SHP77 treated with DMSO at 0.1 percent for 48 hours (cell line): Measurements from ENCODE around the gene PCNT.
"Not testable (repeated sequence)": the region's sequence is repeated elsewhere in the genome, so short reads cannot be mapped to it uniquely, and the experiment has no call there.

Experiments
- DNase-seq: peaks from one replicate; lab custom pipeline; 2025; lab: John Stamatoyannopoulos, UW

The PCNT gene

GRCh38 chr21:46361176-46361575, 37.2 kb downstream of the PCNT start:
- no peak for DNase-seq

DNA sequence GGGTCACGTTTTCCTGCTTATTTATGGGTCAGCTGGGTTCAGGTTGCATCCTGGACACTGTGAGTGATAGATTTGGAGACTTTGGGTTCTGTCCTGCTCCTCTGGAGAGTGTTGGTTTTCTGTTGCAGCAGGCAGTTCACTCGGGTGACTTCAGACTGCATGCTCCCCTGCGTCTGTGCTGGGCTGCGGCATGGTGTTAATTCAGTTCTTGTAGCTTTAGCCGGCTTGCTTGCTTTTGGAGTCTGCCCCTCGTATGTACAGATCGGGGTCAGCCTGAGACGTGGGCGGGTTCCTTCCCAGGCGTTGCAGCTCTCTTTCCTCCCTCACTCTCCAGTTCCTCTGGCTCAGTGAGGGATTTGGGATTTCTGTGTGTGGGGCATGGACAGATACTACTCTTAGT, 38.0 kb downstream of the PCNT start:
- DNase-seq, result no peak

DNA sequence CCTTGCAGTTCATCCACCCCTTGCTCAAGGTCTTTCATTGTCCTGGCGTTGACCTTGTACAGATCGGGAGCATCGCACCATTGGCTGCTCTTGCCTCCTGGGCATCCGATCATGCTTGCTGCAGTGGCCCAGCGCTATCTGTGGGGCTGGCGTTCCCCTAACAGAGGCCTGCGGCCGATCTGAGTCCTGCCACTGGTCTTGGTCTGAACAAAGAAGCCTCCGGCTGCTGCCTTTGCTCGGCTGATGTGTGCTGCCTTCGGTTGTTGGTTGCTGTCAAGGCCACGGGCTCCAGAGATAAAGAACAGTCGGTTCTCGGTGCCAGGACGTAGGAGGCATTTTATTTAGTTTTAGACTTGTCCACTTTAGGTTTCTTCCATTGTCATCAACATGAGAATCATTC, 39.0 kb downstream of the PCNT start:
- no peak for DNase-seq

GRCh38 chr21:46363698-46364097, 39.7 kb downstream of the PCNT start:
- DNase-seq, result no peak

DNA sequence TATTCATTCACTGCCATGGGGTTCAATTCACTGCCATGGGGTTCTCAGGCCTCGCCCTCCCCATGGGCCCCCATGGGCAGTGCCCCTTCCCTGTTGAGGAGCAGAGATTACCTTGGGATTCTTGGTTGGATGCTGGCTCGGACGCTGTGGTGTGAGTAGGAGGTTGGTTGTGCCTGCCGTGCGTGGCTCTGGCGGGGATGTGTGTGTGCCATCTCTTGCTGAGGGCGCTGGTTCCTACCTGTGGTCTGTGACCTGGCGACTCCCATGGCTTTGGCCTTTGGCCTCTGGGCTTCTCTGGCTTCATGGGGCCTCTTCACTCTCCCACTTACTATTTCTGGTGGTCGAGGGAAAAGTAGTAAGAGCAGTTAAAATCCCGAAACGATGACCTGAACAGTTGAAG, 42.1 kb downstream of the PCNT start:
- DNase-seq, result no peak

DNA sequence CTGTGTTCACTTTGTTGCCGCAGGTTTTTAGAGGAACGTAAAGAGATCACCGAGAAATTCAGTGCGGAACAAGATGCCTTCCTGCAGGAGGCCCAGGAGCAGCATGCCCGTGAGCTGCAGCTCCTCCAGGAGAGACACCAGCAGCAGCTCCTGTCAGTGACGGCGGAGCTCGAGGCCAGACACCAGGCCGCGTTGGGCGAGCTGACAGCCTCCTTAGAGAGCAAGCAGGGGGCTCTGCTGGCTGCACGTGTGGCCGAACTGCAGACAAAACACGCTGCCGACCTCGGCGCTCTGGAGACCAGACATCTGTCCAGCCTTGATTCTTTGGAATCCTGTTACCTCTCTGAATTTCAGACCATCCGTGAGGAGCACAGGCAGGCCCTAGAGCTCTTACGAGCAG, 42.6 kb downstream of the PCNT start:
- no peak for DNase-seq

DNA sequence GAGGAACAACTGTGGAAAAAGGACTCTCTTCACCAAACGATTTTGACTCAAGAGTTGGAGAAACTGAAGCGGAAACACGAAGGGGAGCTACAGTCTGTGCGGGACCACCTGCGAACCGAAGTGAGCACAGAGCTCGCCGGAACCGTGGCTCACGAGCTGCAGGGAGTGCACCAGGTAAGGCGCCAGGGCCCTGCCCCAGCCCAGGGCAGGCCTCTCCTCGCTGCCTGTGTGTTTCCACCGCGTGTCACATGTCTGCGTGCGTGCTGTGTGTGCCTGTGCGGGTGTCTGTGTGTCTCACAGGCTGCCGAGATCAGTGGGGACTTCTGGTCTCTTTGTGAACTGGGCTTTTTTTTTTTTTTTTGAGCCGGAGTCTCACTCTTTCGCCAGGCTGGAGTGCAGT, 43.0 kb downstream of the PCNT start:
- DNase-seq, result no peak

GRCh38 chr21:46368533-46369285, 44.8 kb downstream of the PCNT start:
- DNase-seq, result no peak

- DNase-seq, result no peak
Measured at GRCh38 chr21:46369520-46370235, 45.7 kb downstream of the PCNT start.

DNA sequence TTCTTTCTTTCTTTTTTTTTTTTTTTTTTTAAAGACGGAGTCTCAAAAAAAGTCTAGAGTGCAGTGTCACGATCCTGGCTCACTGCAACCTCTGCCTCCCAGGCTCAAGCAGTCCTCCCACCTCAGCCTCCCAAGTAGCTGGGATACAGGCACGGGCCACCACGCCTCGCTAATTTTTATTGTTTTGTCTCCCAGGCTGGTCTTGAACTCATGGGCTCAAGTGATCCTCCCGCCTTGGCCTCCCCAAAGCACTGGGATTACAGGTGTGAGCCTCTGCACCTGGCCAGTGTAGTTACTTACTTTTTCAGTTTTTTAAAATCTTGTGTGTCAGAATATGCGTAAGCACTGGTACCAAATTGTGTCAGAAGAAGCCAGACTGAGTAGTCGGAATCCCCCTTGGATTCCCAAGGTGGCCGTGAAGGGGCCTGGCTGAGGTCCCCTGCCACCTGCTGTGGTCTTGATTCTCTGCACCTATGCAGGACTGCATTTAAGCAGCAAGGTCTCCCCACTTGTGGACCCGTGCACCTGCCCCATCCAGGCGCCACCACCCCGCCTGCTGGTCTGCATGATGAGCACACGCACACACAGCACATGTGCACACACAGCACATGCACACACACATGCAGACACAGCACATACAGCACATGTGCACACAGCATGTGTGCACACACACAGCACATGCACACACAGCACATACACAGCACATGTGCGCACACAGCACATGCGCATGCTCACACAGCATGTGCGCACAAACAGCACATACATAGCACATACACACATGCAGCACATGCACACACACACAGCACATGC, 47.5 kb downstream of the PCNT start:
- DNase-seq, result no peak

DNA sequence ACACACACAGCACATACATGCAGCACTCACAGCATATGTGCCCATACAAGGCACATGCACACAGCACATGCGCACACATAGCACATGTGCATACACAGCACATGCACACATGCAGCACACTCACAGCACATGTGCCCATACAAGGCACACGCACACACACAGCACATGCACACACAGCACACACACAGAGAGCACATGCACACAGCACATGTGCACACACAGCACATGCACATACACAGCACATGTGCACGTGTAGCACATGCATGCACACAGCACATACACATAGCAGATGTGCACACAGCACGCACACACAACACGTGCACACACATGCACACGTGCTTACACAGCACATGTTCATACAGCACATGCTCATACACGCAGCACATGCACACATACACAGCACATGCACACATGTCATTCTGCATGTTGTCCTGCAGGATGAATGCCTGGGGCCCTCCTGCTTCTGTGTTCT, 48.1 kb downstream of the PCNT start:
- DNase-seq, result no peak

DNA sequence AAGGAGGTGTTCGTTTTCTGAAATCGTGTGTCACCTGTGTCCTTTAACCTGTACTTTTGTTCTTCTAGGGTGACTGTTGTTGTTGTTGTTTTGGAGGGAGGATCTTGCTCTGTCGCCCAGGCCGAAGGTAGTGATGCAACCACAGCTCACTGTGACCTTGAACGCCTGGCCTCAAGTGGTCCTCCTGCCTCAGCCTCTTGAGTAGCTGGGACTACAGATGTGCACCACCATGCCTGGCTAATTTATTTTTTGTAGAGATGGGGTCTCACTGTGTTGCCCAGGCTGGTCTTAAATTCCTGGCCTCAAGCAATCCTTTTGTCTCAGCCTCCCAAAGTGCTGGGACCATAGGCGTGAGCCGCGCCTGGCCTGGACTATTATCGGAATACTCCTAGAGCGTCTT, 49.0 kb downstream of the PCNT start:
- not testable (repeated sequence) for DNase-seq

DNA sequence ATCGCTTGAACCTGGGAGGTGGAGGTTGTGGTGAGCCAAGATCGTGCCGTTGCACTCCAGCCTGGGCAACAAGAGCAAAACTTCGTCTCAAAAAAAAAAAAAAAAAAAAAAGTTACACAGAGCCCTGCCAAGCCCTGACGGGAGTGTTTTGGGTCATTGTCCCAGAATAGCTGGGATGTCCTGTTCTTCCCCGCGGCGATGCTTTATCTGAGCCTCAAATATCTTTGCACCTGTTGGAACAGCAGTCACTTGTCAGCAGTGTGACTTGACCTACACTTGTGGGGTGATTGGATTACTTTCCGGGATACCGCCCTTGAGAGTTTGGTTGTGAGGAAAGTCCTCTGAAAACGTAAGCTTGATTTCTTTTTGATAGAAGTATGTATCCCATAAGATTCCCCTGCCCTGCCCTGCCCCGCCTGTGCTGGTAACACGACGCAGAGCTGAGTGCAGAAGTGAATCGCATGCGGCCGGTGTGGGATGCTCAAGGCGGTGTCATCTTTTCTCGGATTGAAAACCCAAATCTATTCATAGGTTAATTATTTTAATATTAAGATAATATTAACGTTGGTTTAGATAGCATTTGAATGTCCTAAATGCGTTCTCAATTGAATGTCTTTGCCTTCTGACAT, 50.9 kb downstream of the PCNT start:
- no peak for DNase-seq

GRCh38 chr21:46375560-46376230, 51.7 kb downstream of the PCNT start:
- no peak for DNase-seq

GRCh38 chr21:46376231-46376628, 52.3 kb downstream of the PCNT start:
- no peak for DNase-seq

GRCh38 chr21:46376856-46377453, 53.0 kb downstream of the PCNT start:
- no peak for DNase-seq

DNA sequence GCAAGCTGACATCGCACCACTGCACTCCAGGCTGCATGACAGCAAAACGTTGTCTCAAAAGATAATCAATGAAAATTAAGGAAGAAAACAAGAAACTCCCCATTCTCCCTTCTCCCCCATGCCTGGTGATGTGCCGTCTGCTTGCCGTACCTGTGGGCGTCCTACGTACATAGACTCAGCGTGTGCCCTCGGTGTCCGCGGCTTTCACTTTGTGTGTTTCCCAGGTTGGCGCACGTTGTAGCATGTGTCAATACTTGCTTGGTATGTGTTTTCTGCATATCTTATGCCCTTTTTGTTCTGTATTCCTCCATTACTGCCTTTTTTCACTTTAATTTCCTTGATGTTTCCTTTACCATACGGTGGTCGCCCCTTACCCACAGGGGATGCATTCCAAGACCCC, 53.8 kb downstream of the PCNT start:
- no peak for DNase-seq

GRCh38 chr21:46379105-46379504, 55.1 kb downstream of the PCNT start:
- DNase-seq, result no peak

- DNase-seq, result no peak
Measured at GRCh38 chr21:46379691-46380090, 55.7 kb downstream of the PCNT start.

DNA sequence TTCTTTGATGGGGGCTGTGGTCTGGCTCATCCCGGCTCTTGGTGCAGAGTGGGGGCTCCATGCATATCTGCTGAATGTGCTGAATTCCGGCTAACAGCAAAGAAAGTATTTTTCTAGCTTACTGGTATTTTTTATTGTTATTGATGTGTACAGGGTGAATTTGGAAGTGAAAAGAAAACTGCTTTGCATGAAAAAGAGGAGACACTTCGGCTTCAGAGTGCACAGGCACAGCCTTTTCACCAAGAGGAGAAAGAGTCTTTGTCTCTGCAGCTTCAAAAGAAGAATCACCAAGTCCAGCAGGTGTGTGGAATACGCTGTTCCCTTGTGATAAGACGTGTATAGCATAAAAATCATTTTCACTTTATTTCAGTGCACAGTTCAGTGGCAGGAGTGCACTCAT, 57.6 kb downstream of the PCNT start:
- no peak for DNase-seq

GRCh38 chr21:46384556-46384955, 60.6 kb downstream of the PCNT start:
- DNase-seq, result no peak
